CD14-positive monocyte (primary cell): ENCODE results near the gene CLCN5. TPM values are rescaled to one million over a fixed set of nuclear protein-coding genes. Genes with fewer than 3 reads are reported as not detected.

Experiments
- DNase-seq, 3 donors: peaks; one replicate each; pipeline ENCODE4 v3.0.0-alpha.2; 2011 to 2022
- H2AFZ ChIP-seq: 2 replicates; pipeline ENCODE4 v1.6.0; 2012; ENCODE audit warnings: mild to moderate bottlenecking, low read depth, low read length, inconsistent platforms; ENCODE audit not compliant: insufficient read depth, poor library complexity, severe bottlenecking
- H3K27ac ChIP-seq, 2 donors: 1 replicate in 1 of 2; 2 replicates in 1 of 2; pipeline ENCODE4 v1.5.1; 2012 to 2013; ENCODE audit warnings: low read length in 2 of 2, control low read depth in 1 of 2, inconsistent platforms in 1 of 2, low read depth in 1 of 2, mild to moderate bottlenecking in 1 of 2
- H3K27me3 ChIP-seq, 2 donors: one replicate each; pipeline versions ENCODE4 v1.6.0 to v1.6.1; 2011 to 2013; ENCODE audit warnings: low read length in 2 of 2; ENCODE audit not compliant: control insufficient read depth in 2 of 2, insufficient read depth in 2 of 2
- H3K36me3 ChIP-seq, 2 donors: replicated peaks in 1 of 2; 1 replicate in 1 of 2; 2 replicates in 1 of 2; pipeline versions ENCODE4 v1.5.1 to v1.6.1; 2012 to 2013; ENCODE audit warnings: low read length in 2 of 2, control low read depth in 1 of 2, inconsistent platforms in 1 of 2, mild to moderate bottlenecking in 1 of 2; ENCODE audit not compliant: insufficient read depth in 2 of 2, control insufficient read depth in 1 of 2
- H3K4me1 ChIP-seq, 2 donors: 1 replicate in 1 of 2; 2 replicates in 1 of 2; pipeline versions ENCODE4 v1.5.1 to v1.6.1; 2012 to 2013; ENCODE audit warnings: low read length in 2 of 2, control low read depth in 1 of 2, inconsistent platforms in 1 of 2, mild to moderate bottlenecking in 1 of 2, moderate library complexity in 1 of 2; ENCODE audit not compliant: insufficient read depth in 2 of 2, control insufficient read depth in 1 of 2
- H3K4me2 ChIP-seq: replicated peaks from 2 replicates; pipeline ENCODE3; 2012; ENCODE audit warnings: low read length, moderate library complexity, mild to moderate bottlenecking; ENCODE audit not compliant: poor library complexity, severe bottlenecking; ENCODE audit errors: extremely low read depth
- H3K4me3 ChIP-seq, 3 experiments: fragments of 200-600 bp in 1 of 3; sonication (generic) in 1 of 3; replicated peaks in 1 of 3; 1 replicate in 2 of 3; 2 replicates in 1 of 3; pipeline ENCODE4 v1.5.1; 2011 to 2013; ENCODE audit warnings: low read length in 3 of 3, mild to moderate bottlenecking in 3 of 3, control low read depth in 2 of 3, low read depth in 2 of 3, inconsistent platforms in 1 of 3, moderate library complexity in 1 of 3
- H3K79me2 ChIP-seq: 2 replicates; pipeline ENCODE4 v1.6.0; 2012; ENCODE audit warnings: mild to moderate bottlenecking, control low read depth, inconsistent platforms, low read length, moderate library complexity; ENCODE audit not compliant: insufficient read depth
- H3K9ac ChIP-seq: 2 replicates; pipeline ENCODE4 v1.6.0; 2017; ENCODE audit warnings: low read length, mild to moderate bottlenecking; ENCODE audit not compliant: insufficient read depth, poor library complexity, severe bottlenecking
- H3K9me3 ChIP-seq, 2 donors: replicated peaks in 1 of 2; 1 replicate in 1 of 2; 2 replicates in 1 of 2; pipeline versions ENCODE4 v1.5.1 to v1.6.1; 2012 to 2013; ENCODE audit warnings: low read length in 2 of 2, control low read depth in 1 of 2; ENCODE audit not compliant: control insufficient read depth in 1 of 2, insufficient read depth in 1 of 2
- H4K20me1 ChIP-seq: 2 replicates; pipeline ENCODE4 v1.6.0; 2012; ENCODE audit warnings: mild to moderate bottlenecking, low read length, control low read depth, moderate library complexity; ENCODE audit not compliant: insufficient read depth
- H3K27ac Mint-ChIP-seq, 7 donors: one replicate each; pipeline ENCODE4 v1.8.0; 2020; ENCODE audit warnings: mild to moderate bottlenecking in 7 of 7, mixed read lengths in 7 of 7, moderate library complexity in 6 of 7, inconsistent platforms in 2 of 7
- H3K27me3 Mint-ChIP-seq, 3 donors: one replicate each; pipeline ENCODE4 v1.8.0; 2021 to 2022; ENCODE audit warnings: low read depth in 3 of 3, mild to moderate bottlenecking in 3 of 3, mixed read lengths in 3 of 3, moderate library complexity in 3 of 3, inconsistent platforms in 1 of 3
- H3K36me3 Mint-ChIP-seq, 2 donors: one replicate each; pipeline ENCODE4 v1.8.0; 2020; ENCODE audit warnings: mixed read lengths in 2 of 2, inconsistent platforms in 1 of 2, mild to moderate bottlenecking in 1 of 2
- H3K4me1 Mint-ChIP-seq: one replicate; pipeline ENCODE4 v1.8.0; 2020; ENCODE audit warnings: mild to moderate bottlenecking, mixed read lengths
- H3K4me3 Mint-ChIP-seq, 2 donors: one replicate each; pipeline ENCODE4 v1.8.0; 2020; ENCODE audit warnings: mild to moderate bottlenecking in 2 of 2, mixed read lengths in 2 of 2, moderate library complexity in 1 of 2
- H3K9me3 Mint-ChIP-seq, 7 donors: one replicate each; pipeline ENCODE4 v1.8.0; 2020 to 2022; ENCODE audit warnings: mixed read lengths in 7 of 7, mild to moderate bottlenecking in 6 of 7, moderate library complexity in 6 of 7, inconsistent platforms in 2 of 7
- WGBS: methylation state at CpG from one replicate; pipeline ENCODE4 v1.1.5; 2013; ENCODE audit warnings: missing lambda C conversion rate; ENCODE audit not compliant: insufficient coverage; 5-methylcytosine and 5-hydroxymethylcytosine counted together
- intact Hi-C, 2 donors: fragments of 100-400 bp; cut with micrococcal nuclease; formaldehyde crosslinking; loops; one replicate each; pipeline versions ENCODE4 v1.15.0 to v1.15.1; 2023
- polyA plus RNA-seq, 3 donors: library from polyadenylated mRNA; depleted of rRNA in 1 of 3; unstranded in 2 of 3; stranded (reverse) in 1 of 3; fragments of 300-500 nt in 2 of 3; fragments of >200 nt in 1 of 3; fragmentation: Illumina TruSeq in 2 of 3; gene quantifications; 1 replicate in 2 of 3; 2 replicates in 1 of 3; pipeline ENCODE4 v1.2.3, GENCODE V29; 2012 to 2021
- TF ChIP-seq, protein P1 (sequence below): fragments of 200-600 bp; IDR thresholded peaks from one replicate; pipeline ENCODE4 v1.8.0; 2022; ENCODE audit warnings: antibody characterized with exemption, mild to moderate bottlenecking

The CLCN5 gene
- polyA plus RNA-seq, 3 donors: 4.1 to 4.2 (median 4.1) TPM

DNA sequence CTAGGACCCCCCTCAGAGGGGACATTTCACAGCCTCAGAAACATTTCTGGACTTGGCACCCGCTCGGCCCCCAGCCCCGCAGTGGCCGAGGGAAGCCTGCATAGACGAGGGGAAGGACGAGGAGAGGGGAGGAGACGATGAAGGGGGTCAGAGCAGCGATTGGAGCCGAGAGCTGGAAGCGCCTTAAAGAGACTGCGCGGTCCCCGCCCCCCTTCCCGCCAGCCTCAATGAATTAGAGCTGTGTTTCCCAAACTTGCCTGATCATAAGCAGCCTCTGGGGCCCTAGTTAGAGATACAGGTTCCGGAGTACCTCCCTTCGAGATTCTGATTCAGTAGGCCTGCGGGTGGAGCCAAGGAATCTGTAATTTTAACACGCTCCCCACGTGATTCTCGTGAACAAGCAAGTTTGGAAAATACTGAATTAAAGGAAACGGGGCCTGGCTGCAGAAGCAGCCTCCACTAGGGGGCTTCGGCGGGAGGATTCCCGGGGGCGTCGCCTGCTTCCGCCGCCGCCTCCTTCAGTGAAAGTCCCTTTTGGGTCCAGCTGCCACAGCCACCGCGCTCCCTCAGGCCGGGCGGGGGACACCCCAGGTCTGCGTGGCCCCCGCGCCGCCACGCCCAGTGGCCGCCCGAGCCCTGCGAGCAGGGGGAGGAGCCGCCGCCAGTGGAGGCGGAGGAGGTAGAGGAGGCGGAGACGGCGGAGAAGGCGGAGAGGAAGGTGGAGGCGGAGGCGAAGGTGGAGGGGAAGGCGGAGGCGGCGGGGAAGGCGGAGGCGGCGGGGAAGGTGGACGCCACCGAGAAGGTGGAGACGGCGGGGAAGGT lies 43.4 kb upstream of the CLCN5 start, which contains the start of gene USP27X:
Gene USP27X (plus strand): TSS at position 651 of the 822 bp plus-strand sequence. CDS start 824 bp downstream, outside the sequence.
- Histone ChIP-seq H3K79me2 (no peaks in the 10 kb centered on the region), H3K36me3 (no peaks in the 10 kb centered on the region), H3K4me3 (peak within 1 kb of the TSS; percentile 54 to 76 (median 54)), H3K27me3 (no peaks in the 10 kb centered on the region), H3K4me2 (peak within 1 kb of the TSS; percentile 77), H3K4me1 (peaks cover 28 to 39% of the 10 kb centered on the region in 2 donors), H3K27ac (peak within 1 kb of the TSS; percentile 63 to 71), H2AFZ (peak within 1 kb of the TSS; percentile 78), H4K20me1 (no peaks in the 10 kb centered on the region), H3K9me3 (no peaks in the 10 kb centered on the region), H3K9ac (peak within 1 kb of the TSS; percentile 58)
- H3K4me3 Mint-ChIP-seq: peak within 1 kb of the TSS; percentile 74 to 88
- intact Hi-C loops: no loop called here
- peaks cover 32% of the 10 kb centered on the region for H3K4me1 Mint-ChIP-seq
- no peaks in the 10 kb centered on the region for H3K36me3 Mint-ChIP-seq
- peak; percentile 52 to 80 (median 69) for DNase-seq
- no peaks in the 10 kb centered on the region for H3K27me3 Mint-ChIP-seq
- 0% methylated on average over 1 of the region's 60 CpGs for WGBS
- TF ChIP-seq, protein P1, sequence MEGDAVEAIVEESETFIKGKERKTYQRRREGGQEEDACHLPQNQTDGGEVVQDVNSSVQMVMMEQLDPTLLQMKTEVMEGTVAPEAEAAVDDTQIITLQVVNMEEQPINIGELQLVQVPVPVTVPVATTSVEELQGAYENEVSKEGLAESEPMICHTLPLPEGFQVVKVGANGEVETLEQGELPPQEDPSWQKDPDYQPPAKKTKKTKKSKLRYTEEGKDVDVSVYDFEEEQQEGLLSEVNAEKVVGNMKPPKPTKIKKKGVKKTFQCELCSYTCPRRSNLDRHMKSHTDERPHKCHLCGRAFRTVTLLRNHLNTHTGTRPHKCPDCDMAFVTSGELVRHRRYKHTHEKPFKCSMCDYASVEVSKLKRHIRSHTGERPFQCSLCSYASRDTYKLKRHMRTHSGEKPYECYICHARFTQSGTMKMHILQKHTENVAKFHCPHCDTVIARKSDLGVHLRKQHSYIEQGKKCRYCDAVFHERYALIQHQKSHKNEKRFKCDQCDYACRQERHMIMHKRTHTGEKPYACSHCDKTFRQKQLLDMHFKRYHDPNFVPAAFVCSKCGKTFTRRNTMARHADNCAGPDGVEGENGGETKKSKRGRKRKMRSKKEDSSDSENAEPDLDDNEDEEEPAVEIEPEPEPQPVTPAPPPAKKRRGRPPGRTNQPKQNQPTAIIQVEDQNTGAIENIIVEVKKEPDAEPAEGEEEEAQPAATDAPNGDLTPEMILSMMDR: peak; percentile 47
- peak within 1 kb of the TSS; percentile 42 to 87 (median 71) for H3K27ac Mint-ChIP-seq
- H3K9me3 Mint-ChIP-seq: peaks cover 0 to 3% (median 0%) of the 10 kb centered on the region in 7 donors

DNA sequence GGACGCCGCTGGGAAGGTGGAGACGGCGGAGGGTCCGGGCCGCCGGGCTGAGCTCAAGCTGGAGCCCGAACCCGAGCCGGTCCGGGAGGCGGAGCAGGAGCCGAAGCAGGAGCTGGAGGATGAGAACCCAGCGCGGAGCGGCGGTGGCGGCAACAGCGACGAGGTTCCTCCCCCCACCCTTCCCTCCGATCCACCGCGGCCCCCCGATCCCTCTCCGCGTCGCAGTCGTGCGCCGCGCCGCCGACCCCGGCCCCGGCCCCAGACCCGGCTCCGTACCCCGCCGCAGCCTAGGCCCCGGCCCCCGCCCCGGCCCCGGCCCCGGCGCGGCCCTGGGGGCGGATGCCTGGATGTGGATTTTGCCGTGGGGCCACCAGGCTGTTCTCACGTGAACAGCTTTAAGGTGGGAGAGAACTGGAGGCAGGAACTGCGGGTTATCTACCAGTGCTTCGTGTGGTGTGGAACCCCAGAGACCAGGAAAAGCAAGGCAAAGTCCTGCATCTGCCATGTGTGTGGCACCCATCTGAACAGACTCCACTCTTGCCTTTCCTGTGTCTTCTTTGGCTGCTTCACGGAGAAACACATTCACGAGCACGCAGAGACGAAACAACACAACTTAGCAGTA lies 42.6 kb upstream of the CLCN5 start:
- intact Hi-C loops: no loop called here
- peak overlapping the region; percentile 58 for H3K9ac ChIP-seq
- peaks cover 0 to 3% (median 0%) of the 10 kb centered on the region in 7 donors for H3K9me3 Mint-ChIP-seq
- H3K4me2 ChIP-seq: peak overlapping the region; percentile 77
- peak overlapping the region; percentile 74 to 88 for H3K4me3 Mint-ChIP-seq
- TF ChIP-seq, protein P1: no peak
- peak overlapping the region in 4 of 7 donors; percentile 35 to 82 (median 74) for H3K27ac Mint-ChIP-seq
- H2AFZ ChIP-seq: peak overlapping the region; percentile 78
- no peaks in the 10 kb centered on the region for H3K27me3 ChIP-seq
- H4K20me1 ChIP-seq: no peaks in the 10 kb centered on the region
- peak overlapping the region; percentile 54 to 76 (median 54) for H3K4me3 ChIP-seq
- H3K9me3 ChIP-seq: no peaks in the 10 kb centered on the region
- H3K27ac ChIP-seq: peak overlapping the region in 1 of 2 donors; percentile 71
- H3K36me3 Mint-ChIP-seq: no peaks in the 10 kb centered on the region
- peaks cover 28 to 39% of the 10 kb centered on the region in 2 donors for H3K4me1 ChIP-seq
- H3K27me3 Mint-ChIP-seq: no peaks in the 10 kb centered on the region
- H3K36me3 ChIP-seq: no peaks in the 10 kb centered on the region
- DNase-seq: no peak
- no peaks in the 10 kb centered on the region for H3K79me2 ChIP-seq
- H3K4me1 Mint-ChIP-seq: peaks cover 37% of the 10 kb centered on the region
- WGBS: 0% methylated on average over 1 of the region's 55 CpGs
